Cerebellar nuclear complex (tissue), 1 donor: ENCODE measurements around the gene PKHD1.

Source experiments
- DNase-seq, 2 experiments: peaks; one replicate each; lab custom pipeline; 2025; lab: John Stamatoyannopoulos, UW

Gene PKHD1, protein sequence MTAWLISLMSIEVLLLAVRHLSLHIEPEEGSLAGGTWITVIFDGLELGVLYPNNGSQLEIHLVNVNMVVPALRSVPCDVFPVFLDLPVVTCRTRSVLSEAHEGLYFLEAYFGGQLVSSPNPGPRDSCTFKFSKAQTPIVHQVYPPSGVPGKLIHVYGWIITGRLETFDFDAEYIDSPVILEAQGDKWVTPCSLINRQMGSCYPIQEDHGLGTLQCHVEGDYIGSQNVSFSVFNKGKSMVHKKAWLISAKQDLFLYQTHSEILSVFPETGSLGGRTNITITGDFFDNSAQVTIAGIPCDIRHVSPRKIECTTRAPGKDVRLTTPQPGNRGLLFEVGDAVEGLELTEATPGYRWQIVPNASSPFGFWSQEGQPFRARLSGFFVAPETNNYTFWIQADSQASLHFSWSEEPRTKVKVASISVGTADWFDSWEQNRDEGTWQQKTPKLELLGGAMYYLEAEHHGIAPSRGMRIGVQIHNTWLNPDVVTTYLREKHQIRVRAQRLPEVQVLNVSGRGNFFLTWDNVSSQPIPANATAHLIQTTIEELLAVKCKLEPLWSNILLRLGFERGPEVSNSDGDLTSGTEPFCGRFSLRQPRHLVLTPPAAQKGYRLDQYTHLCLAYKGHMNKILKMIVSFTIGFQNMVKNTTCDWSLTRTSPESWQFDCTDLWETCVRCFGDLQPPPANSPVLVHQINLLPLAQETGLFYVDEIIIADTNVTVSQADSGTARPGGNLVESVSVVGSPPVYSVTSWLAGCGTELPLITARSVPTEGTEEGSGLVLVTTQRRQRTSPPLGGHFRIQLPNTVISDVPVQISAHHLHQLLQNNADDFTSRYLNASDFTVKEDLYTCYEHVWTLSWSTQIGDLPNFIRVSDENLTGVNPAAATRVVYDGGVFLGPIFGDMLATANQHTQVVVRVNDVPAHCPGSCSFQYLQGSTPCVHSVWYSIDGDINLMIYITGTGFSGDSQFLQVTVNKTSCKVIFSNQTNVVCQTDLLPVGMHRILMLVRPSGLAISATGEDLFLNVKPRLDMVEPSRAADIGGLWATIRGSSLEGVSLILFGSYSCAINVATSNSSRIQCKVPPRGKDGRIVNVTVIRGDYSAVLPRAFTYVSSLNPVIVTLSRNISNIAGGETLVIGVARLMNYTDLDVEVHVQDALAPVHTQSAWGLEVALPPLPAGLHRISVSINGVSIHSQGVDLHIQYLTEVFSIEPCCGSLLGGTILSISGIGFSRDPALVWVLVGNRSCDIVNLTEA (N-terminal part only)

DNA sequence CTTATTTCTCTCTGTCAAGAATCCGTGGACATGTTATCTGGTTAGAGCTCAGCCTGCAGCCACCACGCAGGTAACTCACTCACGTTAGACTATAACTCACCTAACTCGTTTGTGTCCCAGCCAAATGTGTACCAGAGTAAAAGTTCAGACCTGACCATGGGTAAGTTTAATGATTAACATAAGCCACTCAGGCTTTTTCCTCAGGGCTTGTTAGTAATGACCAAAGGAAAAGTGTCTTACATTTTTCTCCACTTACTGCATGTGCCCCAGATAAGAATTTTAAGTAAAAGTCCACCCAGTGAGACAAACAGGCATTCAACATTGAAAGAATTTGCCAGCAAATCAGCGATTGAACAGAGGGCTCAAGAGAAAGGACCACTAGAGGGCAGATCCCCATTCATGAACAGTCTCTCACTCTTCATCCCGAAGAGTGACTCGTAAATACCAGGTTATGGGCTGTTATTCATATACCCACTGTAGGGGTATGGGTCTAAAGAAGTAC lies at the start of gene PKHD1:
TSS of gene PKHD1 (minus strand) at position 116 of the 502 bp plus-strand sequence. CDS start 2,680 bp downstream, outside the sequence.
- no peak for DNase-seq

DNA sequence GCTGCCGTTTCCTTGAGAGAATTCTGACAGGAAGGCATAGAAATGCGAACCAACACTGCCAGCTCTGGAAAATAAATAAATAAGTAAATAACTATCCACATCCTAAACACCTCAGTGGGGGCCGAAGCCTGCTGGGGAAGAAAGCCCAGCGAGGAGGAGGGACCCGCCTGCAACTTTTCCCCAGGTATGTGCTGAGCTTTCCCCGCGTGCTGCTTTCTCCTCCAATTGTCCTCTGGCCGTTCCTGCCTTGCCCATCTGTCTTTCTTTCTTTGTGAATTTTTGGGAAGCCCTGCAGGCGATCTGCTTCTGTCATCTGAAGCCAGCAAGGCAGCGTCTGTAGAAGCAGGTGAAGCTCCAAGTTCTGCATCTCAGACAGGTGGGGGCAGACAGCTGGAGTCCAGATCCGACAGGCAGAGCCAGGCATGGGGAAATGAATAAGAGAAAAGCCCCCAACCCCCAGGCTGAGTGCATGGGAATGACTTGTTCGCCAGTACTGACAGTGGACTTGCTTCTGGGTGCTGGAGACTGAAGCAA lies 49.6 kb upstream of the PKHD1 start:
- no peak for DNase-seq

DNA sequence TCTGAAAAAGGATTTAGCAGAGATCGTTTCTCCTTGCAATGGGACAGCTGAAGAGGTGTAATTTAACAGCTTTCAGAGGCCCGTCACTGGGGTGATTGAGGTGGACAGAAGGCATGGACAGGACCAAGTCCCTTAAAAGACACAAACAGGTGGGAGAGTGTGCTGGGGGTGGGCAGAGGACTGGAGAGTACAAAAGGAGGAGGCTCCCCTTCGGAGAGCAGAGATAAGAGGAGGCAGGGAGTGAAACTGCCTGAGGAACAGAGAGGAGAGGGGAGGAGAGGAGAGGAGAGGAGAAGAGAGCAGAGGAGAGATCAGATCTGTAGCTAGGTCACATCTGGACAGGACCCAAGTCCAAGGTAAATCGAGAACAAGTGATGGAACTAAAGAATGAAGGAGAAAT lies 48.6 kb upstream of the PKHD1 start:
- no peak for DNase-seq

DNA sequence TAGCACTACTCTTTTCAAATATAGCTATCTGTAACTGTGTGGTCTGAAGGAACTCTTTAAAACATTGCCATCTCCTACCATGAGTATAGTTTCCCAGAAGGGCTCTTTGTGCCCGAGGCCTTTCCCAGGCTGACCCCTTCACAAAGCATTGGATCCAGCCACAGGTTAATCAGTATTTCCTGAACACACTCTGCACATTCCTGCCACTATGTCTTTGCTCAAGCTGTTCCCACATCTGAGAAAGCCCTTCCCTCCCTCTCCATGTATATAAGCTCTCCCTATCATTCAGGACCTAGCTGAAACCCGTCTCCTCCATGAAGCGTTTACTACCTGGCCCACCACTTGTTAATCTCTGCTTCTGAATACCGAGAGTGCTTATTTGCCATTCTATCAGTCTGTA lies 47.8 kb upstream of the PKHD1 start:
- DNase-seq = no peak

DNA sequence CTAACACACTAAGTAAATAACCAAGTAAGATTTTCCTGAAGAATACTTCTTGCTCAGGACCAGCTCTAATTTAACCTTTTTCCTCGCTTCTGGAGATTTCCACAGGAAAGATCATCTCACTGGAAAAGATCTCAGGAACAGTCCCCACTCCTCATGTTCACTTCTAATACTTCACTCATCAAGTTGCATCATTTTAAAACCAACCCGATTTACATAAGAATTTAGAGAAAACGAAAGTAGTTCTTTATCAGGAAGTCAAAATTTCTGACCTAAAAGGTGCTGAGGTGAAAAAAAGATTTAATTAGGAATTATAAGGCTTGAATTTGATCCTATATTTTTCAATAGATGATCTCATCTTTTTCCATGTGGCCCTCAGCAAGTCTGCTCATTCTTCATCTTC lies 46.6 kb upstream of the PKHD1 start:
- DNase-seq = no peak

DNA sequence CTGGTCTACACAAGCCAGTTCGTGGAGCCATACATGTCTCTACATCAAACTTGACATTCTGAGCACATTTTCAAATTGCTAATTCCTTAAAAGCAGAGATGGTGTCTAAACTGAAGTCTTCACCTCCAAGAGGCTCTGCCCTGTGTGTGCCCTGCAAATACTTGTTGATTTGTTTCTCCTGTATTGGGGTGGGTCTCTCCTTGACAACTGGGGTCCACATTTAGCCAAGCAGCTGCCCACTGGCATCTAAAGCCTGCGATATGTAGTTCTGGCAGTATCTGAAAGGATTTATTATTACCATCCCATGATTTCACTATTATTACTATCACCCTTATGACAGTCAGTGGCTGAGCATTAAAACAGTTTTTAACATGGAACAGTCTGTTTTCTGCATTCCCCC lies 45.9 kb upstream of the PKHD1 start:
- no peak for DNase-seq

DNA sequence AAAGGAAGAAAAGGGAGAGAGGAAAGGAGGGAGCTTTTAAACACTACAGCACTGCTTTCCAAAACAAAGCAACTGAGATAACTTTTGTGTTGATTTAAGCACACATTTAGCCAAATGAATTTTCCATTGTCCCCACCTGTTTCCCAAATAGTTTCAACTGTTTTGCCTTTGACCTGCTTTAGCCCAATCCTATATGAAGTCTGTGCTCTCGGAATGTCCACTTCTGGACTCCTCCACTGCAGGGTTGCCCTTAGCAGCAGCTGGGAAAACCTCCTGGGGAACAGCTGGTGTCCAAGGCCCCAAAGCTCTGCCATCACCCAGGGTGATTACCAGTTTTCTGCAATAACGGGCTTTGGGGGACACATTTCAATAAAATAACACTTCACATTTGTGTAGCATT lies 44.9 kb upstream of the PKHD1 start:
- no peak for DNase-seq

DNA sequence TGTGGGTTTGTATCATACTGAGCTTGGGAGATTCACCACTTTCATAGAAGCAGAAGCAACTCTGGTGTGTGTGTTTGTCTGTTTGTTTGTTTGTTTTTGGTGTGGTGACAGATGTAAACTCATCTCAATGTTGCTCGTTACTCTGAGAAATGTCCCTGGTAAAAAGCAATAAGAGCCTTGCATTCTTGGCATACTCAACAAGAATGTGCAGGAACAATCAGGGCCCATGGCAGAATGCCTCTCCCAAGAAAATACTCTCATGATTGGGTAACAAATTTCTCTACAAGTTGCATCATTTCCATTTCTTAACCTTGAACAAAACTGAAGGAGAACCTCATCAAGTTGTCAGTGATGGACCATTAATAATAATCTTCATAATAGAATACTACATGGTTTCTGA lies 43.0 kb upstream of the PKHD1 start:
- DNase-seq = no peak

DNA sequence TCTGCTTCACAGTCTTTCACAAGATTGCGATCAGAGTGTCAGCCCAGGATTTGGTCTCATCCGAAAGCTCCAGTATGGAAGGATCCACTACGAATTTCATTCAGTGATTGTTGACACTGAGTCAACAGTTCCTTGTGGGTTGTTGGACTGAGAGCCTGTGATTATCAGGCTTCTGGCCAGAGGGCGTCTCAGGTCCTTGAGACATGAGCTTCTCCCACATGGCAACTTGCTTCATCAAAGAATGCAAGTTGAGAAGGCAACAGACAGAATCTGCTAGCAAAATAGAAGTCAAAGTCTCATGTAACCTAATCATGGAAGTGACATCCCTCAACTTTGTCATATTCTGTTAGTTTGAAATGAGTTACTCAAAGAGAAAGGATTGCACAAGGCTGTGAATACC lies 40.5 kb upstream of the PKHD1 start:
- DNase-seq = no peak

DNA sequence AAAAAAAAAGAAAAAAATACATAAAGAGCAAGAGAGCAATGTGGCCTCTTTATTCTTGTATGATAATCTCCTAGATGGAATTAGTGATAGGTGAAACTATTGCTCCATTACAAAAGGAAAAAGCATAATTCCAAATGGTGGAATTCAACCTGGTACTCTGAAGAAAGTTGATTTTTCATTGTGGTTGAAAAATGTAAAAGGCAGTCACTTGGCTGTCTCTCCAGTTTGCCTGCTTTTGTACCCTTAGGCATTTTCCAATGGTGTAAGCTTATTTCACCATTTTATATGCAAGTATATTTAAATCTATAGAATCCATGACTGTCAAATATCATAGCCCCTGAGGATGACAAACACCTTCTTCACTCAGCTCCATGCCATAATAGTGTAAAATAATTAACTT lies 38.8 kb upstream of the PKHD1 start:
- no peak for DNase-seq

DNA sequence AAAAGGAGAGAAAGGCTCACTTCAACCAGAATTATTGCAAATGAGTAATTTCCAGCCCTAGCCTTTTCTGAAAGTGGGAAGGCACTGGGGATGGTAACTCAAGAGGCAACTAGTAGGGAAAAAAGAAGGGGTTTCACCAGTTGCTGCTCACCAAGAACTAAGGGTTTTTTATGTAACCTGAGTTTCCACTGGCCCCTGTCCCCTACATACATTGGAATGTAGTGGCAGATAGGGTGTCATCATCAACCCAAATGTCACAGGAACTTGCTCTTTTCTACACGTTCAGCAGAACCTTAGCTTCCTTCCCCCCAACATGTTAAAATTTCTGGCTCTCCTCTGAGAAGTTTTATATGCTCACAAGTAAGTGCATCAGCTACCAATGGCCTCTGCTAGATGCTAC lies 38.2 kb upstream of the PKHD1 start:
- DNase-seq = no peak

DNA sequence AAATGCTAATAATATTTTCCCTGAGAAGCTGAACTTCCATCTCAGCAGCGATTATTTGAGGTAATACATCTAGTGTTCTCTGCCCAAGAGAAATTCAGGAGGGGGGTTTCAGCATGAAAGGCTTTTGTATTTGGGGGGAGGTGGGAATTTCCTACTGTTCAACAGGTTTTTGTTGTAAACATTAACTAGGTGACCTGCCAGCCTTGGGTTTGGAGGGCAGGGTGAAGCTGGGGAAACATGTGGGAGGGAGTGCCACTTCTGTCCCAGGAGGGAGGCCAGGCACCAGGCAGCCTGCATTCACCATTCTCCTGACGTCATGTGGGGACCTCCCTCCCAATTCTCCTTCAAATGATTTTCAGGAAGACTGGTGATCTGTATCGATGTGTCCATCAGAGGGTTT lies 37.7 kb upstream of the PKHD1 start:
- DNase-seq = no peak

DNA sequence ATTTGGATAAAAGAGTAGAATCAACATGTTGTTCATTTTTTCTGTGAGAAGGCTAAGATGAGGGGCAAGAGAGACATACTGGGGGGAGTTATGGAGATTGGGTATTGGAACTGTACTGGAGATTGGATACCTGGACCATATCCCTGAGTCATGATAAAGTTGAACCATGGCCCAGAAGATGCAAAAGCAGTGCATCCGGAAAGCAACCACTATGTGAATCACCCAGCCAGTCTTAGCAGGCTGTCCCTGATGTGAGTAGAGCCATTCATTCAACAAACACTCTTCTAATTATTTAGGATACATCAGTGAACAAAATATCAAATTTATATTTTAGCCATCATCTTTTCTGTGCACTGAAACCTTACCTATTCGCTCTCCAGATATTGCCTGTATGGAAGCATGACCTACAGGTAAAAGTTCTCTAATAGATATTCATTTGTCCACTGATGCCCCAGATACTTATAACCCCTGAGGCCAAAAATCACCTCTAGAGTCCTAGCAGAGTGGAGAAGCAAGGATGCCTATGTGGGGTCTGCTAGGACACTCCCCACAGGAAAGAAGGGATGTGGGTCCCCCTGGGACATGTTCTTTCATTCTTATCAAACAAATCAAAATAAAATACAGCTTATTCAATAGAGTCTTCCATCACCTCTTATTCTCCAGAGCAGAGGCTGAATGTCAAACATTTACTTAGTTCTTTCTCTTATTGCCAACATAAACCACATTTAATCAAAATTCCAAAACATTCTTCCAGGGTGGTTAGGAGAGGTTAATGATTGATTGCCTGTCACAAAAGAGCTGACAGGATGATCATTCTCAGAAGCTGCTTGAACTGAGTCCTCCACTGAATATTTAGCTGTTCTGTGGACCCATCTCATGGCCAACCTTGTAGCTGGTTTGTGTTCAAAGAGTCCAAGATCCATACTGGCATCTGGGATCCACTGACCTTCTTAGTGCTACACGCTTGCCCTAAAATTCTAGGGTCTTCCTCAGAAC lies 37.0 kb upstream of the PKHD1 start:
- no peak for DNase-seq

DNA sequence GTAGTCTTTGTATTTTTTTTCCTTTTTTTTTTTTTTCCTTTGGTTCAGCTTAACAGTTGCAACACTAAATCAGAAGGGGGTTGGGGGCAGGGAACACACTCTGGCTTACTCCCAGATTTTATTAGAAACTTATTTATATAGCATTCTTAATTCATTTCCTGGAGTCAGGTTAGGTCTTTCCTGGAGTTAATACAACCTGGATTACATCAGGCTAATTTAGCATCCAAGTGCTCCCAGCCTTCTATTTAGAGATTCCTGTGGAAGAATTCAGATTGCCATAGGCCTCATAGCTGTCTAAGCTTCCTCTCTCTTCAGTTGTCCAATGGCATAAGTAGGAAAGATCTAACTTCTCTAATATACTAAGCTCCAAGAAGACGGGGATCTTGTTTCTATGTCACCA lies 35.8 kb upstream of the PKHD1 start:
- DNase-seq = no peak

DNA sequence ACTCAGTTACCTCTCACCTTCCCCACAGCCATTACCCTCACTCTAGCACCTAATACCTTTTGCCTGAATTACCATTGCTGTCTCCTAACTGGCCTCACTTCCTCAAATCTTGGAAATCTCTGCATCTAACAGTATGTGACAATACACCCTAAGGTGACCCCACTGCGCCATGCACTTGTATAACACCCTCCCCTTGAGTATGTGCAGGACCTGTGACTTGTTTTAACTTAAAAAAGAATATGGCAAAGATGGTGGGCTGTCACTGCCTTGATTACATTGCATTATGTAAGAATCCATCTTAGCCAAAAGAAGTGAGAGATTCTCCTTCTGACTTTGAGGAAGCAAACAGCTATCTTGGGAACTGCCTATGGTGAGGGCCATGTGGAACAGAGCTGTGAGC lies 29.9 kb upstream of the PKHD1 start:
- DNase-seq = no peak

DNA sequence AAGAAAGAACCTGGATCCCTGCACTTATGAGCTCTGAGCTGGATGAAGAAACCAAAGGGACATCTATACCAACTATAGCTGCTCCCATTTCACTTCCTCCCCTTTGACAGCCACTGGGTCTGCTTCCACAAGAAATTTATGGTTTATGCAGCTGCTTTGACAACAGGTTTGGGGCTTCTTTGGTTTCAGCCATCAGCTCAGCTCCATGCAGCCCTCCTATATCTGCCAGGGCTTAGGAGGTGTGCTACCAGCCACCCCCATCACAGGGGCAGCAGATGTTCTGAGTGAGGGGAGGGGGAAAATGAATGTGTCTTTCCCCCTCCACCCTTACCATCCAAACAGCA lies 29.2 kb upstream of the PKHD1 start:
- DNase-seq = no peak

DNA sequence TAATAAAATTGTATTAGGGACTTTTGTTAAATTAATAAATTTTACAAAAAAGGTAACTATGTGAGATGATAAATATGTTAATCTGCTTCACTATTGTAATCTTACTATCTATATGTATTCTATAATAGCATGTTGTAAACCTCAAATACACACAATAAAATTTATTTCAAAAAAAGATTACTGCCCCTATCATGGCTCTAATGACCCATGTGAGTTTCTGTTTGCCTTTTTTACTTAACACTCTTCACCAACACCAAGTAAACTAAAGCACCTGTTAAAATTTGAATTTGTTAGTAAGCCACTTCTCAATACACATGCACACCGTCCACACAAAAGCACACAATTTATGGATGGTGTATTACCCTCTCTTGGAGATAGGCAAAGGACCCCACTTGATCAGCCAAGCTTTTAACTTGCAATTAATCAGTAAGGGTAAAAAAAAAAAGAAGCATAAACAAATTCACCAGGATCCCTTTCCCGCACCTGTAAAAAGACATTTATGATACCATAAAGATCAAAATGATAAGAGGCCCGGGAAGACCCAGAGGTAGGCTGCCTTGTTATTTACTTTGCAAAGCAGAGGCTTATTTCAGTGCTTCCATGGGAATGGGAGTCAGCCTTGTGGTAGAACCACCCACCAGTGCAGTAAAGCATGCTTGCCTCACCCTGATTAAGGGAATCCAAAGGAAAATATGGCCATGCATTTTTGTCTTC lies 28.6 kb upstream of the PKHD1 start:
- no peak for DNase-seq

DNA sequence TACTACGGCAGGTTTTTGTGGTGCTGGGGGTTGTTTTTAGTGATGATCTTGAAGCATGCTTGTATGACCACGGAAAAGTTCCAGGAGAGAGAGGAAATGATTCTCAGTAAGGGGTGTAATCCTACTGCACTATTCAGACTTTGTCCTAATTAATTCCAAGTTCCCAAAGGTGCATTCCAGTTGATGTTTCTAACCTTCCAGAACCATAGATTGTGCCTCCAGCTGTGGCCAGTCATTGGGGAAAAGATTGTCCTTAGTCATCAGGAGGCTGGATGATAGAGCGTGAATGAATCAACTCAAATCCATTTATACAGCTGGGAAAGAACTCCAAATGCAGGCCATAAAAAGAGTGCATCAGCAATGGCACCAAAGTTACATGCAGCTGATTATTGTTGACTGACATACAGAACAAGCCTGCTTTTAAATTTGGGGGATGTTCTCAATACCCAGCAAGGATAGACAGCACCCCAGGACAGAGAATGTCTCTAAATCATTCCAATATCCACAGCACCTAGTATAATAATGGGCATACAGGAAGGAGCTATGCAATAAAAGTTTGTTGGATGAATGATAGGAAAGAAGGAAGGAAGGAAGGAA lies 27.8 kb upstream of the PKHD1 start:
- DNase-seq = no peak

DNA sequence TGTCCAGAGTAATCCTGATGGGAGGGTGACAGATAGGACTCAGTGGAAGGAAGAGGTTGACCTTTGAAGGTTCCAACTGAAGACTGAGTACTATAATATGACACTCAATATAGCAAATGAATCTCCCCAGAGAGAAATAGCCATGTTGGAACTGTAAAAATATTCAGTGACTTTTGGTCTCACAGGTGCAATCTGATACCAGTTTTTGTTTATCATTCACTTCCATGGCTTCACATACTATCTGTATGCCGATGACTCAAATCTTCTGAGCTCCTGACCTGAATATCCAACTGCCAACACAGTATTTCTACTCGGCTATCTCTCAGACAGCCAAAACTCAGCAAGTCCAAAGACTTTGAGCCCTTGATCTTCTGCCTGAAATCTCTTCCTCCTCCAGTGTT lies 21.8 kb upstream of the PKHD1 start:
- no peak for DNase-seq

DNA sequence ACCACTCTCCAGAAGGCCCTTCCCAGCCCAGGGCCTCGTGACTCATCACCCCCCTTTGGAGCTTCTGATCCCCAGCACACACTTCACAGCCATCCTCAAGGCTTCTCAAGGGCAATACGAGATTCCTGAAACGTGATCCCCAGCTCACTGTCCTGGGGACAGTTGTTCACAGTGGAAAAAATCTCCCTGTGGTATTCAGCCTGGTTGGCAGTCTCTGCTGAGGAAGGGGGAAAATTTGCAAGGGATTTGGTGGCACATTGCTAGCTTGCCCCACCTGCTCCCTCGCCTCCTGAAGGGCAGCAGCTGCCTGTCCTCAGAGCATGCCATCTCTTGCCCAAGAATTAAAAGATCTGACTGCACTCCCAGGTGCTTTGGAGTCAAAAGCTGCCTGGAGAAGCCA lies 20.7 kb upstream of the PKHD1 start:
- no peak for DNase-seq
